ENCODE measurements around the gene USP35.
"Not testable (repeated sequence)": the region's sequence is repeated elsewhere in the genome, so short reads cannot be mapped to it uniquely, and the experiment has no call there.

The USP35 gene

GRCh38 chr11:78170874-78171549 is 17.7 kb upstream of the USP35 start:
- TF ChIP-seq, protein P1, sequence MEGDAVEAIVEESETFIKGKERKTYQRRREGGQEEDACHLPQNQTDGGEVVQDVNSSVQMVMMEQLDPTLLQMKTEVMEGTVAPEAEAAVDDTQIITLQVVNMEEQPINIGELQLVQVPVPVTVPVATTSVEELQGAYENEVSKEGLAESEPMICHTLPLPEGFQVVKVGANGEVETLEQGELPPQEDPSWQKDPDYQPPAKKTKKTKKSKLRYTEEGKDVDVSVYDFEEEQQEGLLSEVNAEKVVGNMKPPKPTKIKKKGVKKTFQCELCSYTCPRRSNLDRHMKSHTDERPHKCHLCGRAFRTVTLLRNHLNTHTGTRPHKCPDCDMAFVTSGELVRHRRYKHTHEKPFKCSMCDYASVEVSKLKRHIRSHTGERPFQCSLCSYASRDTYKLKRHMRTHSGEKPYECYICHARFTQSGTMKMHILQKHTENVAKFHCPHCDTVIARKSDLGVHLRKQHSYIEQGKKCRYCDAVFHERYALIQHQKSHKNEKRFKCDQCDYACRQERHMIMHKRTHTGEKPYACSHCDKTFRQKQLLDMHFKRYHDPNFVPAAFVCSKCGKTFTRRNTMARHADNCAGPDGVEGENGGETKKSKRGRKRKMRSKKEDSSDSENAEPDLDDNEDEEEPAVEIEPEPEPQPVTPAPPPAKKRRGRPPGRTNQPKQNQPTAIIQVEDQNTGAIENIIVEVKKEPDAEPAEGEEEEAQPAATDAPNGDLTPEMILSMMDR (IDR thresholded peaks at IDR 0.05; ENCODE audit: low read length, missing control alignments) = no peak
- no peak for DNase-seq (ENCODE audit: low read depth)
- H3K4me3 ChIP-seq (replicated peaks; ENCODE audit: low read depth, low read length) = no peak overlapping the region

GRCh38 chr11:78171951-78172350 is 16.8 kb upstream of the USP35 start:
- DNase-seq (ENCODE audit: low read depth) = no peak
- no peak overlapping the region for H3K4me3 ChIP-seq (replicated peaks; ENCODE audit: low read depth, low read length)
- TF ChIP-seq, protein P1 (IDR thresholded peaks at IDR 0.05; ENCODE audit: low read length, missing control alignments) = no peak

DNA sequence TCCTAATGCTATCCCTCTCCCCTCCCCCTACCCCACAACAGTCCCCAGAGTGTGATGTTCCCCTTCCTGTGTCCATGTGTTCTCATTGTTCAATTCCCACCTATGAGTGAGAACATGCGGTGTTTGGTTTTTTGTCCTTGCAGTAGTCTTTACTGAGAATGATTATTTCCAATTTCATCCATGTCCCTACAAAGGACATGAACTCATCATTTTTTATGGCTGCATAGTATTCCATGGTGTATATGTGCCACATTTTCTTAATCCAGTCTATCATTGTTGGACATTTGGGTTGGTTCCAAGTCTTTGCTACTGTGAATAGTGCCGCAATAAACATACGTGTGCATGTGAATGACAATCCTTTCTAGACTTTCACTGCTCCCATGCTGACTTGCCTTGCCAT is 12.9 kb upstream of the USP35 start:
- H3K4me3 ChIP-seq (replicated peaks; ENCODE audit: low read depth, low read length); DNase-seq (ENCODE audit: low read depth): not testable (repeated sequence)

GRCh38 chr11:78176605-78177141 is 12.0 kb upstream of the USP35 start:
- TF ChIP-seq, protein P1 (IDR thresholded peaks at IDR 0.05; ENCODE audit: low read length, missing control alignments) = no peak

DNA sequence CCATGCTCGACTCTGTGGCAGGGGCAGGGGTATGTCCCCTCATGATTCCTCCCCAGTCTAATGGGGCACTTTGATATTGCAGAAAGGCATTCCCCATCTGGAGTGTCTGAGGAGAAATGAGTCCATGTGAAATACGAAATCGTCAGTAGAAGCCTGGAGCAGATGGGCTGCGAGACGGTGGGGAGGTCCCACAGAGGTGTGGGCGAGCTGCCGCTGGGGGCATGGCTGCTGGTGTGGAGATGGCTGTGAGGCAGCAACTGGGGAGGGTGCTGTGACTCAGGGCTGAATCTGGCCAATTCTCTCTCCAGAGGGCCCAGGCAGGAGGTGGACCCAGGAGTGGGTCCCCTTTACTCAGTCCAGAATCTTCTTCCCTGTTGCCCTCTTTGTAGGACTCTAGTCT is 11.5 kb upstream of the USP35 start:
- TF ChIP-seq, protein P1 (IDR thresholded peaks at IDR 0.05; ENCODE audit: low read length, missing control alignments) = no peak
- no peak overlapping the region for H3K4me3 ChIP-seq (replicated peaks; ENCODE audit: low read depth, low read length)
- no peak for DNase-seq (ENCODE audit: low read depth)

More at GRCh38 chr11:78176605-78177141, 12.0 kb upstream of the USP35 start:
- no peak for DNase-seq (ENCODE audit: low read depth)
- no peak overlapping the region for H3K4me3 ChIP-seq (replicated peaks; ENCODE audit: low read depth, low read length)

GRCh38 chr11:78179459-78180071 is 9.2 kb upstream of the USP35 start:
- no peak overlapping the region for H3K4me3 ChIP-seq (replicated peaks; ENCODE audit: low read depth, low read length)
- TF ChIP-seq, protein P1 (IDR thresholded peaks at IDR 0.05; ENCODE audit: low read length, missing control alignments) = no peak
- DNase-seq (ENCODE audit: low read depth) = no peak

GRCh38 chr11:78180751-78181150 is 8.0 kb upstream of the USP35 start:
- TF ChIP-seq, protein P1 (IDR thresholded peaks at IDR 0.05; ENCODE audit: low read length, missing control alignments) = no peak
- no peak for DNase-seq (ENCODE audit: low read depth)
- no peak overlapping the region for H3K4me3 ChIP-seq (replicated peaks; ENCODE audit: low read depth, low read length)

Data from fibroblast of pulmonary artery (primary cell).